ENCODE results near the gene PRDM13. TPM values are rescaled to one million over a fixed set of nuclear protein-coding genes. Genes with fewer than 3 reads are reported as not detected.

The PRDM13 gene
- total RNA-seq, 1 experiment from 2014 or later = not detected

DNA sequence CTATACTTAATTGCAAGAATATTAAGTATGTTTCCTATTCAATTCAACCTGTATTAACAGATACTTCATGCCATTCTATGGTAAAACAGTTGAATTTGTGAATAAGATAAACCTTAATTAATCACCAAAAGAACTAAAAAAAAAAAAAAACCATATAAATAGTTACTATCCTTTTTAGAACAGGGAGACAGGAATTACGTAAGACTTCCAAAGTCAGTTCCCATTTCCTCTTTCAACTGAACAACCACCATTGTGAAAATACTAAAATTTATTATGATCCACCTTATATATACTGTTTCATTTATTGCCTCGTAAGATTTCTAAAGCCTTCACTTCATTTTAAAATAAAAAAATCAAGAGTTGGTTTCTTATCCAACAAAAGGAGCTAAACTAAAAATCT is 47.6 kb upstream of the PRDM13 start (continued):
- TF ChIP-seq, protein P1, sequence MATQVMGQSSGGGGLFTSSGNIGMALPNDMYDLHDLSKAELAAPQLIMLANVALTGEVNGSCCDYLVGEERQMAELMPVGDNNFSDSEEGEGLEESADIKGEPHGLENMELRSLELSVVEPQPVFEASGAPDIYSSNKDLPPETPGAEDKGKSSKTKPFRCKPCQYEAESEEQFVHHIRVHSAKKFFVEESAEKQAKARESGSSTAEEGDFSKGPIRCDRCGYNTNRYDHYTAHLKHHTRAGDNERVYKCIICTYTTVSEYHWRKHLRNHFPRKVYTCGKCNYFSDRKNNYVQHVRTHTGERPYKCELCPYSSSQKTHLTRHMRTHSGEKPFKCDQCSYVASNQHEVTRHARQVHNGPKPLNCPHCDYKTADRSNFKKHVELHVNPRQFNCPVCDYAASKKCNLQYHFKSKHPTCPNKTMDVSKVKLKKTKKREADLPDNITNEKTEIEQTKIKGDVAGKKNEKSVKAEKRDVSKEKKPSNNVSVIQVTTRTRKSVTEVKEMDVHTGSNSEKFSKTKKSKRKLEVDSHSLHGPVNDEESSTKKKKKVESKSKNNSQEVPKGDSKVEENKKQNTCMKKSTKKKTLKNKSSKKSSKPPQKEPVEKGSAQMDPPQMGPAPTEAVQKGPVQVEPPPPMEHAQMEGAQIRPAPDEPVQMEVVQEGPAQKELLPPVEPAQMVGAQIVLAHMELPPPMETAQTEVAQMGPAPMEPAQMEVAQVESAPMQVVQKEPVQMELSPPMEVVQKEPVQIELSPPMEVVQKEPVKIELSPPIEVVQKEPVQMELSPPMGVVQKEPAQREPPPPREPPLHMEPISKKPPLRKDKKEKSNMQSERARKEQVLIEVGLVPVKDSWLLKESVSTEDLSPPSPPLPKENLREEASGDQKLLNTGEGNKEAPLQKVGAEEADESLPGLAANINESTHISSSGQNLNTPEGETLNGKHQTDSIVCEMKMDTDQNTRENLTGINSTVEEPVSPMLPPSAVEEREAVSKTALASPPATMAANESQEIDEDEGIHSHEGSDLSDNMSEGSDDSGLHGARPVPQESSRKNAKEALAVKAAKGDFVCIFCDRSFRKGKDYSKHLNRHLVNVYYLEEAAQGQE (IDR thresholded peaks at IDR 0.05; ENCODE audit: low read depth) = no peak

DNA sequence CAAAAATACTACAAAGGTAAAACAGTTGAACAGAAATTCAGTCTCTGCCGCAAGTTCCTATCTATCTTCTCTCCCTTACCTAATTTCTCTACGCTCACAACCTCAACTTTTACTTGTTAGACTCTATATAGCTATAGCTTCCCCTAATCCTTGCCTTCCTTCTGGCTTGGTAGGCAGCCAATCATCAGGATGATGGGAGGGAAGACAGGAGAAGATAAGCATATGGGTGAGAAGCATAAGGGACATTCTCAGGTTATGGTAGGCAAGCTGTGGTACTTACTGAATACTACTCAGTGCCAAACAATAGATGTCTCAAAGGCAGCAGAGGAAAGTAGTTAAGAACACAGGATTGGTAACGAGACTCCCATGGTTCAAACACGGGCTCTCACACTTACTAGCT is 46.0 kb upstream of the PRDM13 start:
- CTCF ChIA-PET = no interaction called here
- TF ChIP-seq YY1 (IDR thresholded peaks at IDR 0.05; ENCODE audit: extremely low read depth, insufficient replicate concordance, low read depth, low read length) (no peak), ZFX (IDR thresholded peaks at IDR 0.05) (no peak), FOSL1 (IDR thresholded peaks at IDR 0.05; ENCODE audit: low read depth) (no peak), EZH2phosphoT487 (IDR thresholded peaks at IDR 0.05; ENCODE audit: borderline replicate concordance) (no peak), POLR2A (IDR thresholded peaks at IDR 0.05; ENCODE audit: borderline replicate concordance, extremely low read depth, insufficient read depth, insufficient read length) (no peak)
- TF ChIP-seq, protein P2, sequence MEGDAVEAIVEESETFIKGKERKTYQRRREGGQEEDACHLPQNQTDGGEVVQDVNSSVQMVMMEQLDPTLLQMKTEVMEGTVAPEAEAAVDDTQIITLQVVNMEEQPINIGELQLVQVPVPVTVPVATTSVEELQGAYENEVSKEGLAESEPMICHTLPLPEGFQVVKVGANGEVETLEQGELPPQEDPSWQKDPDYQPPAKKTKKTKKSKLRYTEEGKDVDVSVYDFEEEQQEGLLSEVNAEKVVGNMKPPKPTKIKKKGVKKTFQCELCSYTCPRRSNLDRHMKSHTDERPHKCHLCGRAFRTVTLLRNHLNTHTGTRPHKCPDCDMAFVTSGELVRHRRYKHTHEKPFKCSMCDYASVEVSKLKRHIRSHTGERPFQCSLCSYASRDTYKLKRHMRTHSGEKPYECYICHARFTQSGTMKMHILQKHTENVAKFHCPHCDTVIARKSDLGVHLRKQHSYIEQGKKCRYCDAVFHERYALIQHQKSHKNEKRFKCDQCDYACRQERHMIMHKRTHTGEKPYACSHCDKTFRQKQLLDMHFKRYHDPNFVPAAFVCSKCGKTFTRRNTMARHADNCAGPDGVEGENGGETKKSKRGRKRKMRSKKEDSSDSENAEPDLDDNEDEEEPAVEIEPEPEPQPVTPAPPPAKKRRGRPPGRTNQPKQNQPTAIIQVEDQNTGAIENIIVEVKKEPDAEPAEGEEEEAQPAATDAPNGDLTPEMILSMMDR (IDR thresholded peaks at IDR 0.05 in 2 of 3, conservative IDR thresholded peaks at IDR 0.05 in 1 of 3; ENCODE audit: borderline replicate concordance in 1 of 3, insufficient read depth in 1 of 3, low read depth in 2 of 3, low read length in 2 of 3) = no peak
- TF ChIP-seq, protein P3, sequence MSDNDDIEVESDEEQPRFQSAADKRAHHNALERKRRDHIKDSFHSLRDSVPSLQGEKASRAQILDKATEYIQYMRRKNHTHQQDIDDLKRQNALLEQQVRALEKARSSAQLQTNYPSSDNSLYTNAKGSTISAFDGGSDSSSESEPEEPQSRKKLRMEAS (IDR thresholded peaks at IDR 0.05) = no peak
- H3K79me2 ChIP-seq (ENCODE audit: insufficient read depth, low read length) = peaks cover 87% of the 10 kb centered on the region
- no peaks in the 10 kb centered on the region for H3K9me3 ChIP-seq (ENCODE audit: control insufficient read depth in 1 of 2, insufficient read depth in 1 of 2, low read depth in 1 of 2, low read length in 2 of 2)
- no peak overlapping the region for H2AFZ ChIP-seq (ENCODE audit: low read depth, low read length, poor library complexity, severe bottlenecking)
- no peaks in the 10 kb centered on the region for H3K27me3 ChIP-seq (ENCODE audit: insufficient read depth, low read length)
- no peaks in the 10 kb centered on the region for H4K20me1 ChIP-seq (ENCODE audit: insufficient read depth)
- no peak overlapping the region for H3K4me2 ChIP-seq (ENCODE audit: low read length)
- no peak overlapping the region for H3K27ac ChIP-seq (ENCODE audit: low read depth, low read length)
- POLR2A ChIA-PET = no interaction called here
- H3K9me2 ChIP-seq (ENCODE audit: insufficient read depth) = no peaks in the 10 kb centered on the region
- H3K9ac ChIP-seq (ENCODE audit: low read length) = no peak overlapping the region
- ATAC-seq (no peak), DNase-seq (ENCODE audit: low read depth, low spot score) (no peak)
- RAD21 ChIA-PET (ENCODE audit: low non-redundant PET in 1 of 2, low total read pairs in 2 of 2, uncharacterized antibody in 2 of 2, unreplicated experiment in 2 of 2) = no interaction called here
- intact Hi-C loops (cut with micrococcal nuclease) = no loop called here
- no peak overlapping the region for H3K4me3 ChIP-seq (replicated peaks in 1 of 2; ENCODE audit: low read depth in 1 of 2, low read length in 2 of 2)
- H3K36me3 ChIP-seq (ENCODE audit: control insufficient read depth in 1 of 2, insufficient read depth in 2 of 2, low read length in 2 of 2) = peaks cover 25 to 31% of the 10 kb centered on the region in 2 experiments
- BruUV-seq (replicated peaks) = no TSS peak
- H3K4me1 ChIP-seq (ENCODE audit: control insufficient read depth in 1 of 2, insufficient read depth in 2 of 2, low read length in 2 of 2) = no peaks in the 10 kb centered on the region
